H1 (cell line): Measurements from ENCODE around the gene GRID1. TPM values are rescaled to one million over a fixed set of nuclear protein-coding genes. Genes with fewer than 3 reads are reported as not detected.

Experiments used
- NRF1 ChIP-seq: IDR thresholded peaks from 2 replicates; pipeline ENCODE4 v1.6.1; 2011; ENCODE audit warnings: mild to moderate bottlenecking, low read depth, low read length, improper control_type of control experiment
- RXRA ChIP-seq: IDR thresholded peaks from 2 replicates; pipeline ENCODE4 v1.6.1; 2011; ENCODE audit warnings: low read depth, mild to moderate bottlenecking, low read length, moderate library complexity; ENCODE audit not compliant: insufficient read depth
- polyA plus RNA-seq, 7 experiments: library from polyadenylated mRNA; depleted of rRNA in 3 of 7; stranded (reverse) in 5 of 7; unstranded in 2 of 7; fragments of >200 nt in 5 of 7; fragments of 200-250 nt in 2 of 7; gene quantifications; 1 replicate in 5 of 7; 2 replicates in 1 of 7; 4 replicates in 1 of 7; pipeline versions ENCODE4 v1.2.1 to v1.2.3, GENCODE V29; 2011 to 2013; ENCODE audit warnings: missing spikeins in 2 of 7, mixed read lengths in 2 of 7
- total RNA-seq: library from RNA; stranded (reverse); fragmentation: NEBNext Ultra II Directional; extraction: Animal tissue kit (Norgen Biotek cat#: 25700); gene quantifications from 2 replicates; pipeline ENCODE4 v1.2.1, GENCODE V29; 2021

The GRID1 gene
- total and polyA plus RNA-seq, 2 of the 8 experiments (the other 6 are each of a cell fraction or from before 2014, with no cell fraction given), result 0.22 to 0.30 TPM

DNA sequence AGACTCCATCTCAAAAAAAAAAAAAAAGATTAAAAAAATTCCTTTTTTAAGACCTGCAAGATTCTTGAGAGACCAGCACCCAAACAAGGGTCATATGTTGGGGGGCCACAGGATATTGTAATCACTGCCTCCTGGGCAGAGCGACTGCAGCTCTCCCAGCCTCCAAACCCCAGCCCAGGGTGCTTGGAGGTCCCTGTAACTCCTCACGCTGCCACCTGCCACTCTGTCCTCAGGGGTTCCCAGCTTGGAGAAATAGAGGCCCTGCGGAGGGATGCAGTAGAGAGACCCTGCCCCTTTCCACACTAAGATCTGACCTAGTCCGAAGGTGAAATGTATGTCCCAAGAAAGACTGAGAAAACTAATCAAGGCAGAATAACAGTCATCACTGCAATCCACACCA, 343.7 kb downstream of the GRID1 start (continued):
- TF ChIP-seq NRF1 (no peak), RXRA (no peak)
